COLO668 (cell line): ENCODE data around the gene SNX32.
"Not testable (repeated sequence)": the region's sequence is repeated elsewhere in the genome, so short reads cannot be mapped to it uniquely, and the experiment has no call there.

Experiments
- DNase-seq: peaks from one replicate; lab custom pipeline; 2025; ENCODE audit not compliant: unreplicated experiment; lab: John Stamatoyannopoulos, UW

The SNX32 gene

GRCh38 chr11:65822776-65823528 is 10.8 kb upstream of the SNX32 start:
- DNase-seq: no peak

- no peak for DNase-seq
Observed at GRCh38 chr11:65826984-65827735, 6.6 kb upstream of the SNX32 start.

DNA sequence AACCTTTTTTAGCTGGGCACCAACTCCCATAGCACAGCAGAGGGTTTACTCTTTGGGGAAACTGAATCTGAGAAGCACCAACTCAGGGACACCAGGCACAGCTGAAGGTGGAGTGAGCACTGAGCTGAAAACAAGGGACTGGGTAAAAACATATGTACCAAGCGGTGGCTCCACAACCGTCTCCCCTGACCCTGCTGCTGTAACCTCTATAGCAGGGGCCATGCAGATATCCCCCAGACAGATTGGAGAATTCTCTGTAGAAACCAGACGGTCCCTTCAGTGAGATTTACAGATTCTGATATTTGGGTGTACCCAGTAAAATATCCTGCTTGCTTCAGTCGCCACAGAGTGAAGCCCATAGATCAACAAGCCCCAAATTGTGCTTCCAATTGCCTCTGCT is 4.3 kb upstream of the SNX32 start:
- no peak for DNase-seq

DNA sequence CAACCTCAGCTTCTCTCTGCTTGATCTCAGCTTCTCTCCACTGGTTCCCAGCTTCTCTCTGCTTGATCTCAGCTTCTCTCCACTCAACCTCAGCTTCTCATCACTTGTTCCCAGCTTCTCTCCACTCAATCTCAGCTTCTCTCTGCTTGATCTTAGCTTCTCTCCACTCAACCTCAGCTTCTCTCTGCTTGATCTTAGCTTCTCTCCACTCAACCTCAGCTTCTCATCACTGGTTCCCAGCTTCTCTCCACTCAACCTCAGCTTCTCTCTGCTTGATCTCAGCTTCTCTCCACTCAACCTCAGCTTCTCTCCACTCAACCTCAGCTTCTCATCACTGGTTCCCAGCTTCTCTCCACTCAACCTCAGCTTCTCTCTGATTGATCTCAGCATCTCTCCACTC is 1.5 kb upstream of the SNX32 start:
- DNase-seq: not testable (repeated sequence)

DNA sequence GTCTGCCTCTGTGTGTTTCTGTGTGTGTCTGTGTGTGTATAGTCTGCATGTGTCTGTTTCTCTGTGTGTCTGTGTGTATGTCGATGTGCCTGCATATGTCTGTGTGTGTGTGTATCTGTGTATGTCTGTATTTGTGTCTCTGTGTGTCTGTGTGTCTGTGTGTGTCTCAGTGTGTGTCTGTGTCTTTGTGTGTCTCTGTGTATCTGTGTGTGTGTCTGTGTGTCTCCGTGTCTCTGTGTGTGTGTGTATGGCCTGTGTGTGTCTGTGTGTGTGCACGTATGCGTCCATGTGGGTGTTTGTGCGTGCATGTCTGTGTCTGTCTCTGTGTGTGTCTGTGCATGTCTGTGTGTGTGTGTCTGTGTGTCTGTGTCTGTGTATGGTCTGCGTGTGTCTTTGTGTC is 439 bp downstream of the SNX32 start:
- DNase-seq: no peak

DNA sequence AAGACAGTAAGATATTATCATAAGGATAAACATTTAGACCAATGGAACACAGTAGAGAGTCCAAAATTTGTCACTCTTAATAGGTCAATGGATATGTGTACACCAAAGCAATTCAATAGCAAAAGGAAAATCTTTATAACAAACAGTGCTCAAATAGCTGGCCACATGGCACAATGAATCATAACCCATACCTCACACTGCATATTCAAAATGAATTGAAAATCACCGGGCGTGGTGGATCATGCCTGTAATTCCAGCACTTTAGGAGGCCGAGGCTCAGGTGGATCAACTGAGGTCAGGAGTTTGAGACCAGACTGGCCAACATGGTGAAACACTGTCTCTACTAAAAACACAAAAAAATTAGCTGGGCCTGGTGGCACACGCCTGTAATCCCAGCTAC is 8.4 kb downstream of the SNX32 start:
- DNase-seq: no peak

DNA sequence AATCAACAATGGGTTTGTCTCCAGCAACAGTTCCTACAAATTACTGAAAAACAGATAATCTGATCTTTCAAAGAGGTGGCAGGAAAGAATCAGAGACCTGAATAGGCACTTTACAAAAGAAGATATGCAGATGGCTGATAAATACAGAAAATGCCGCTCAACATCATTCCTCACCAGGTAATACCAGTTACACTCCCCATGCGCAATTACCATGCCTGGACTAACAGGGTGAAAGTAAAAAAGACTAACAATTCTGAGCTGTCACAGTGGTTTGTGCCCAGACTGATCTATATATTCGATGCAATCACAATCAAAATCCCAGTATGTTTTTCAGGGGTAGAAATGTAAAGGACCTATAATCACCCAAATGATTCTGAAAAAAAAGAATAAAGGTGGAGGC is 10.0 kb downstream of the SNX32 start:
- no peak for DNase-seq

- no peak for DNase-seq
Observed at GRCh38 chr11:65844231-65844872, 10.6 kb downstream of the SNX32 start.

DNA sequence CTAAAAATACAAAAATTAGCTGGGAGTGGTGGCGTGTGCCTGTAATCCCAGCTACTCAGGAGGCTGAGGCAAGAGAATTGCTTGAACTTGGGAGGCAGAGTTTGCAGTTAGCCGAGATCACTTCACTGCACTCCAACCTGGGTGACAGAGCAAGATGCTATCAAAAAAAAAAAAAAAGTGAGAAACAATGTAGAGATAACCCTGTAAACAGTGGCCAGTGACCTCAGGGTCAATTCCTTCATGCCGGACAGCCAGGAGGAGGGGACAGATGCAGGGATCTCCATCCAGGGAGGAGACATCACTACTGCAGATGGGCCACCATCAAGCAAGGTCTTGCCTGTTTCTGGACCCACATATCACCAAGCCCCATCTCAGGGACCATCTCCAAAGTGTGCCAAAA is 14.0 kb downstream of the SNX32 start:
- DNase-seq: no peak

- not testable (repeated sequence) for DNase-seq
Observed at GRCh38 chr11:65848693-65849092, 14.9 kb downstream of the SNX32 start.

- DNase-seq: no peak
Observed at GRCh38 chr11:65849366-65849765, 15.6 kb downstream of the SNX32 start.

DNA sequence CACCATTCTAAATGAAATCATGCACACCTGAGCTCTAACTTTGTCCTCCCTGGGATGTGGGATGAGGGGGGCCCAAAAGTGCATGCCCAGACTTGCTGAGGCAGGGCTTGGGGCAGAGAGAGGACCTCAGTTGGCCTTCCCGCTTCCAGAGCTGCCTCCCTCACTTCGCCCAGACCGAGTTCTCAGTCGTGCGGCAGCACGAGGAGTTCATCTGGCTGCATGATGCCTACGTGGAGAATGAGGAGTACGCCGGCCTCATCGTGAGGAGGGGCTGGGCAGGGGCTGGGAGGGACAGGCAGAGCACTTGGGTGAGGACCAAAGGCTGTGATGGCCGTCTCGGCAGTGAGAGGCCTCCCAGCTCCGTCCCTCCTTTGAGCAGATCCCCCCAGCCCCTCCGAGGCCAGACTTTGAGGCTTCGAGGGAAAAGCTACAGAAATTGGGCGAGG is 16.0 kb downstream of the SNX32 start:
- DNase-seq: no peak

DNA sequence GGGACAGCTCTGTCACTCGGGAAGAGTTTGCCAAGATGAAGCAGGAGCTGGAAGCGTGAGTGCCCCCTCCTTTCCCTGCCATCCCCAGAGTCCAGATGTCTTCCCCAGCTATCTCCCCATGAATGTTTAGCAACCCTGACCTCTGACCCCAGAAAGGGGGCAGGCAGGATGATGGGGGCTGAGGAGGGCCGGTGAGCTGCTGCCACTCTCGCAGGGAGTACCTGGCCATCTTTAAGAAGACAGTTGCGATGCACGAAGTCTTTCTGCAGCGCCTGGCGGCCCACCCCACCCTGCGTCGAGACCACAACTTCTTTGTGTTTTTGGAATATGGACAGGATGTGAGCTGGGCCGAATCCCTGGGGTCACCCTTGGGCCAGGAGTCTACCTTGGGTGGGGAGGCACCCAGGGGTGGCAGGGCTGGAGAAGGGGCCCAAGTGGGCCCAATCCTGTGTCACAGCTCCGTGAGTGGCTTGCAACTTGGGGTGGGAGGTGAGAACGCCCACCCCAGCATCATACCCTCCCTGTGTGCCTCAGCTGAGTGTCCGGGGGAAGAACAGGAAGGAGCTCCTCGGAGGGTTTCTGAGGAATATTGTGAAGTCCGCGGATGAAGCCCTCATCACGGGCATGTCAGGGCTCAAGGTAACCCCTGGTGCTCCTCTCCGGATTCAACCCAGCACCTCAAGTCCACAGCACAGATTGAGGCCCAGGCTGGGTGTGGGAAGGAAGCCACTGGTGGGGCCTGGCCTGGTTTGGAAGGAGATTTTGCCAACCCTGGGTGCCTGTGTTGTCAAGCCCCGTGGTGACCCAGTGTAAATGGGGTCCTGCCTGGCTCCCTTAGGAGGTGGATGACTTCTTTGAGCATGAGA is 16.7 kb downstream of the SNX32 start:
- DNase-seq: no peak

DNA sequence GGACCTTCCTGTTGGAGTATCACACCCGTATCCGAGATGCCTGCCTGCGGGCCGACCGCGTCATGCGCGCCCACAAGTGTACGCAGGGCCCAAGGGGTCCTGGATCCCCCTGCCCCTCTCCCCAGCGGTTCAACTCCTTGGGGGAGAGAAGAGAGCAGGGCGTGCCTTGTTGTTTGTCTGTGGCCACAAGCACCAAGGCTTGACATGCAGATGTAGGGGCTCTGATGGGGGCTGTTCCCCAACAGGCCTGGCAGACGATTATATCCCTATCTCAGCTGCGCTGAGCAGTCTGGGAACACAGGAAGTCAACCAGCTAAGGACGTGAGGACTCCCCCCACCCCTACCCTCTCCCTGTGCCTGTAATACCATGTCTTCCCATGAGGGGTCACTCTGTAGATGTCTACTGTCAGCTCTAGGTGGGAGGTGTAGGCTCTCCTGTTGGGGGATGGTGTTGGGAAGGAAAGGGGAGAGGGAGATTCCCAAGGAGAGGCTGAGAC is 17.4 kb downstream of the SNX32 start:
- peak; percentile 25 for DNase-seq

DNA sequence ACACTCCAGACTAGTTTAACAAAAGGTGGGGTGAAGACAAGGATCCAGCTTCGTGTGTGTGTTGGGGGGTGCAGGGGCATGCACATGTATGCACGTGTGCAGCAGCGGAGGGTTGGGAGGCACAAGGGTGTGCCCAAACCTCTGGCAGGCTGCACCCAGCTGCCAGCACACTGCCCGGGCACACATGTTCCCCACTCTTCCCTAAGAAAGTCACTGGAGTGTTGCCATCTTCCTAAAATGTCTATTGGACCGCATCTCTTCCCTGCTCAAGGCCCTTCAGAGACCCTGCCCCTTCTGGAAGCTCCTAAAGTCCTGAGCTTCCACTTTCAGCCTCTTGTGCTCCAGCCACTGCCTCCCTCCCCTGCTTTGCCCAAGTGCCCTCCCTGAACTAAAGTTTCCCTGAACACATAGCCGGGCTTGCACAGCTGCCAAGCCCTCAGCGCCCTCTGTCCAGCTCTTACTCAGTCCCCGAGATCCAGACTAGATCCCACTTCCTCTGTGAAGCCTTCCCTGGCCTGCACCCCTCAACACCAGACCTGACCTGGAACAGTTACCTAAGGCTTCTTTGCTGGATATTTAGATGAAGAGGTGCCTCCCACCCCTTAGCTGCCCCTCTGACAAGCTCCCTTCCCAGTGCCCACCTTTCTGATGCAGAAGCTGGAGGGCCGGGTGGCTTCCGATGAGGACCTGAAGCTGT is 18.2 kb downstream of the SNX32 start:
- no peak for DNase-seq

GRCh38 chr11:65852508-65853245 is 18.9 kb downstream of the SNX32 start:
- no peak for DNase-seq

DNA sequence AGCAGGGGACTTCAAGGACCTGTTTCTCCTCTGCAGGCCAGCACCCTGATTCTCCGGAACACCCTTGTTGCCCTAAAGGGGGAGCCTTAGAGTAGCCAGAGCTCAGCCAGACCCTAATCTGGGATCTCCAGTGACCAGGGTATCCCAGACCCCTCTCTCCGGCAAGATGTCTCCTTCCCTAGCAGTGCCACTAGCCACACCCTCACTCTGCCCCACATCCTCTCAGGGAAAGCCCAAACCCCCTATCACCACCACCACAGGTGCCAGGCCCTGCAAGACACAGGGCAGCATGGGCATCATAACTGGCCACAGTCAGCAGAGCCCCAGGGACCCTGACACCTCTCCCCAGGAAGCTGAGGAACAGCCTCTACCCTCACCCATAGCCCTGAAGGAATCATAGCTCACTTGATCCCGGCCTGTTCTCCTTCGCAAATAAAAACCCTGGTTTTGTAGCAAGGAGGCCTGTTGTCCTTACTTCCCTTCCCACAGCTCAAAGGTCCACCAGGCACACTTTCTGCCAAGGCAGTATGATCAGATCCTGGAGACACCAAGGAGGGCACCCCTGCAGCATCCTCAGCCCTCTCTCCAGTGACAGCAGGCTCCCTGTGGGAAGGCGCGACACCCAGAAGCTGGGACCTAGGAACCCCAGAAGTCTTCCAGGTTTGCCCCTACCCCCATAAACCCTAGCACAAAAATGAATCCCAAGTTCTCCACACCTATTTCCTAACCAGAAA is 19.6 kb downstream of the SNX32 start:
- DNase-seq: no peak

- no peak for DNase-seq
Observed at GRCh38 chr11:65854161-65854592, 20.4 kb downstream of the SNX32 start.
